ENCODE data around the gene CSNK2A1. TPM values are rescaled to one million over a fixed set of nuclear protein-coding genes. Genes with fewer than 3 reads are reported as not detected.

The CSNK2A1 gene
- total and polyA plus RNA-seq, 3 donors from 2014 or later, result 143 to 192 (median 172) TPM

DNA sequence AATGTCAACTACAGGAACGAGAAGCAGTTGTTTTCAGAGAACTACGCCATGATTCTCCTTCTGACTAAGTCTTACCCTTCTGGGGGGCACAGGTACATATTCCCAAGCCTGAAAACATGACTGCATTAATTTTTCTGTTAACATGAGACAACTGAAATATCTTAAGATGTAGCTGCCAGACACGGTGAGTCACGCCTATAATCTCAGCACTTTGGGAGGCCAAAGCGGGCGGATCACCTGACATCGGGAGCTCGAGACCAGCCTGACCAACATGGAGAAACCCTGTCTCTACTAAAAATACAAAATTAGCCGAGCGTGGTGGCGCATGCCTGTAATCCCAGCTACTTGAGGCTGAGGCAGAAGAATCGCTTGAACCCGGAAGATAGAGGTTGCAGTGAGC lies 103.0 kb downstream of the CSNK2A1 start:
- TF ChIP-seq, protein P1, sequence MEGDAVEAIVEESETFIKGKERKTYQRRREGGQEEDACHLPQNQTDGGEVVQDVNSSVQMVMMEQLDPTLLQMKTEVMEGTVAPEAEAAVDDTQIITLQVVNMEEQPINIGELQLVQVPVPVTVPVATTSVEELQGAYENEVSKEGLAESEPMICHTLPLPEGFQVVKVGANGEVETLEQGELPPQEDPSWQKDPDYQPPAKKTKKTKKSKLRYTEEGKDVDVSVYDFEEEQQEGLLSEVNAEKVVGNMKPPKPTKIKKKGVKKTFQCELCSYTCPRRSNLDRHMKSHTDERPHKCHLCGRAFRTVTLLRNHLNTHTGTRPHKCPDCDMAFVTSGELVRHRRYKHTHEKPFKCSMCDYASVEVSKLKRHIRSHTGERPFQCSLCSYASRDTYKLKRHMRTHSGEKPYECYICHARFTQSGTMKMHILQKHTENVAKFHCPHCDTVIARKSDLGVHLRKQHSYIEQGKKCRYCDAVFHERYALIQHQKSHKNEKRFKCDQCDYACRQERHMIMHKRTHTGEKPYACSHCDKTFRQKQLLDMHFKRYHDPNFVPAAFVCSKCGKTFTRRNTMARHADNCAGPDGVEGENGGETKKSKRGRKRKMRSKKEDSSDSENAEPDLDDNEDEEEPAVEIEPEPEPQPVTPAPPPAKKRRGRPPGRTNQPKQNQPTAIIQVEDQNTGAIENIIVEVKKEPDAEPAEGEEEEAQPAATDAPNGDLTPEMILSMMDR (IDR thresholded peaks at IDR 0.05), result no peak
- TF ChIP-seq POLR2A (IDR thresholded peaks at IDR 0.05), result no peak
- Histone ChIP-seq H3K9me3 (no peaks in the 10 kb centered on the region), H3K27me3 (no peaks in the 10 kb centered on the region), H3K4me3 (no peak overlapping the region), H3K27ac (no peak overlapping the region), H3K36me3 (ENCODE audit: low read depth, missing control alignments) (no peaks in the 10 kb centered on the region), H3K4me1 (peaks cover 16% of the 10 kb centered on the region)
- WGBS, 2 donors, result 92 to 95% methylated on average over 13 of the region's 13 CpGs
- no peak for DNase-seq
- intact Hi-C loops (cut with DNase I; ENCODE audit: low total_unique reads), result no loop called here

DNA sequence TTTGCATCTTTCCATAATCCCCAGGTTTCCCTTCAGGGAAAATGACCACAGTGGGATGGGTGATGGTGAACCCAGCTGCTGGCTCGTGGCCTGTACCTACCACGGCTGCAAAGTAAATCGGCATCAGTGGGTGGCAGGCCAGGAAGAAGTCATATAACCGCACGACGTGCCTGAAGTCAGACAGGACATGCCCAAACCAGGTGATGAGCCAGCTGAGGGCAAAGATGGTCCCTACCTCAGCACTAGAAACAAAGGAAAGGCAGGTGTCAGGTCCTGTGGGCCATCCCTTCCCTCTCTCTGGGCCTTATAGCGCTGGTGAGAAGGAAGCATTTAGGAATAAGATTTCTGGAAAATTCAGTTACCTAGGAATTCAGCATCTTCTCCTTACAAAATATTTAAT lies 103.4 kb downstream of the CSNK2A1 start:
- WGBS, 2 donors, result 90 to 94% methylated on average over 7 of the region's 7 CpGs

DNA sequence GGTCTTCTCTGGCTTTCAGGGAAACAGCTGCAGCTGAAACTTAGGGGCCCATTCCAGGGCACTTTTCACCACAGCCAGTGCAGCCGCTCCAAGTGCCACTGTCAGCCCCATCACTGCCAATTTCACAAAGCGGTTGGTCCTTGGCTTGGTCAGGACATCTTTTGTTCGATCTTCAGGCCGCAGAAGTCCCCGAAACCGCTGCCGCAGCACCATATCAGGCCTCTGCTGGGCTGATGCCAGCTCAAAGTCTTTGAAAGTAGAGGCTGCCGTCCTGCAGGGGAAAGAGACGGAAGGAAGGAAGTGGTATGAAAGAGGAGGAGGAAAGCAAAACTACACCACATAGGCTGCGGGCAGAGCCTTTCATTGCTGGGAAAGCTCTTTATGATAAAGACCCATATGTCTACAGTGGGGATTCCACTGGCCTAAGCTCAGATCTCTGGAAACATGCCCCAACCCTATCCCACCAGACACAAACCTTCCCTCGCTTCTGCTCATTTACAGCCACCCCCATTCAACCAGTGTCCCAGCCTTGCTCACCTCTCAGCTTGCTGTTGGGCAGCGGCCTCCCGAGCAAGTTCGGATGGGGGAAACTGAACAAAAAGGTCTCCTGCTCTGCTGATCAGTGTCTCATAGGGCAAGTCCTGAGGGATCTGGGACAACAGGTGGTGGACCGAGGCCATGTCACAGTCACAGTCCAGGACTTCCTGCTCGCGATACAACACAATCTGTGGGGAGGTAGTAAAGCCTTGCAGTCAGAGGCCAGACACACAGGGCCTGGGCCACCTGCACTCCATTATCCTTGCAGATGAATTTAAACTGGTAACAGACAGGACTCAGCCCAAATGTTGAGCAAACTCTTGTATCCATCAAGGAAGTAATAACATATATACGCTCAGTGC lies 104.8 kb downstream of the CSNK2A1 start:
- Histone ChIP-seq H3K4me1 (peaks cover 3% of the 10 kb centered on the region), H3K4me3 (no peak overlapping the region), H3K9me3 (no peaks in the 10 kb centered on the region), H3K27ac (no peak overlapping the region), H3K36me3 (ENCODE audit: low read depth, missing control alignments) (no peaks in the 10 kb centered on the region), H3K27me3 (no peaks in the 10 kb centered on the region)
- DNase-seq, result peak; percentile 48
- no peak for TF ChIP-seq POLR2A (IDR thresholded peaks at IDR 0.05)
- TF ChIP-seq, protein P1 (IDR thresholded peaks at IDR 0.05), result no peak
- 67 to 79% methylated on average over 18 of the region's 18 CpGs for WGBS, 2 donors
- intact Hi-C loops (cut with DNase I; ENCODE audit: low total_unique reads), result no loop called here

More for the DNA sequence above, 103.4 kb downstream of the CSNK2A1 start:
- H3K36me3 ChIP-seq (ENCODE audit: low read depth, missing control alignments), result no peaks in the 10 kb centered on the region
- TF ChIP-seq POLR2A (IDR thresholded peaks at IDR 0.05), result no peak
- TF ChIP-seq, protein P1 (IDR thresholded peaks at IDR 0.05), result no peak
- H3K27ac ChIP-seq, result no peak overlapping the region
- no peak overlapping the region for H3K4me3 ChIP-seq
- H3K27me3 ChIP-seq, result no peaks in the 10 kb centered on the region
- intact Hi-C loops (cut with DNase I; ENCODE audit: low total_unique reads), result no loop called here
- no peak for DNase-seq
- peaks cover 15% of the 10 kb centered on the region for H3K4me1 ChIP-seq
- H3K9me3 ChIP-seq, result no peaks in the 10 kb centered on the region

DNA sequence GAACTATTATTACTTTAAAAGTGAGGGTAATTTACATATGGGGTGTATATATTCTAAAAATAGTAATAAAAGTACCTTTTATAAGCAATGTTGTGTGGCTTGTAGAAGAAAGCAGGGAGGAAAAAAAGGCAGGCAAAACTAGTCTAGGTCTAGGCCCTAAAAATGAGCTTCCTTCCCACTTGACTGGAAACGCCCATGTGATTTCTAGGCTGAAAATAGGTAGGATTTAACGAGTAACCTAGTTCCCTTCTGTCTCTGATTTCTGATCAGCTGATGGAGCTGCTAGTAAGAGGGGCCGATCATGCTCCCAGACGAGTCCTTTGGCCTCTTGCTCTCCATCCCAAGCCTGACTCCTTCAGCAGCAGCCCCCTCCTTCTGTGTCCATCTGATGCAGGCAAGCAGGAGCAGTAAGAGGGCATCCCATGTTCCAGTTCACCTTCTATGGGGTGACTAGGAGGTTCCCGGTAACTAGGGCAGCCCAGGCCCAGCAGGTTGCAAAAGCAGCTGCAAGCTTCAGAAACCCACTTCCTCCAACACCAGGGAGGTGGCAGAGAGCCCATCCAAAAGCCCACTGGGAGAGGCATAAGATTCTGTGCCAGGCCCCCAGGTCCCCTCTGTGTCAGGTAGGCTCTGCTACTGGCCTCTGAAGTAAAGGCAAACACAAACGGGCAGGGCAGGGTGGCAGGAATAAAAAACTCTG lies 105.7 kb downstream of the CSNK2A1 start:
- intact Hi-C loops (cut with DNase I; ENCODE audit: low total_unique reads), result no loop called here
- H3K4me3 ChIP-seq, result no peak overlapping the region
- H3K27ac ChIP-seq, result no peak overlapping the region
- no peaks in the 10 kb centered on the region for H3K36me3 ChIP-seq (ENCODE audit: low read depth, missing control alignments)
- TF ChIP-seq, protein P1 (IDR thresholded peaks at IDR 0.05), result no peak
- no peak for TF ChIP-seq POLR2A (IDR thresholded peaks at IDR 0.05)
- H3K27me3 ChIP-seq, result no peaks in the 10 kb centered on the region
- H3K9me3 ChIP-seq, result no peaks in the 10 kb centered on the region
- peaks cover 3% of the 10 kb centered on the region for H3K4me1 ChIP-seq
- no peak for DNase-seq
- WGBS, 2 donors, result 68 to 77% methylated on average over 6 of the region's 6 CpGs

All from testis (tissue), 3 donors.